Activated CD8-positive, alpha-beta T cell treated with anti-CD3 and anti-CD28 coated beads for 36 hours (primary cell): ENCODE measurements around the gene IDUA. TPM values are rescaled to one million over a fixed set of nuclear protein-coding genes. Genes with fewer than 3 reads are reported as not detected.

Experiments used
- ATAC-seq: fragments of 200-7000 bp; cut with Tn5 transposase; one replicate; pipeline ENCODE4 v1.10.0; 2021; ENCODE audit warnings: mild to moderate bottlenecking, moderate library complexity
- CTCF ChIA-PET: fragments of 350-600 bp; sonication (Branson Sonifier 250); formaldehyde crosslinking; loops from one replicate; lab custom pipeline; 2021; ENCODE audit warnings: antibody characterized with exemption; lab: Charles Lee
- POLR2A ChIA-PET: fragments of 350-600 bp; sonication (Branson Sonifier 250); formaldehyde crosslinking; loops from one replicate; lab custom pipeline; 2021; ENCODE audit warnings: antibody characterized with exemption; lab: Charles Lee
- DNase-seq: peaks from one replicate; pipeline ENCODE4 v3.0.0-alpha.2; 2020
- H3K27ac Mint-ChIP-seq: one replicate; pipeline ENCODE4 v1.8.0; 2021; ENCODE audit warnings: mild to moderate bottlenecking, mixed read lengths
- H3K27me3 Mint-ChIP-seq: one replicate; pipeline ENCODE4 v1.8.0; 2021; ENCODE audit warnings: mixed read lengths
- H3K36me3 Mint-ChIP-seq: one replicate; pipeline ENCODE4 v1.8.0; 2021; ENCODE audit warnings: low read depth, mixed read lengths
- H3K4me1 Mint-ChIP-seq: one replicate; pipeline ENCODE4 v1.8.0; 2021; ENCODE audit warnings: low read depth, mixed read lengths
- H3K4me3 Mint-ChIP-seq: one replicate; pipeline ENCODE4 v1.8.0; 2021; ENCODE audit warnings: mild to moderate bottlenecking, moderate library complexity, mixed read lengths
- H3K9me3 Mint-ChIP-seq: one replicate; pipeline ENCODE4 v1.8.0; 2021; ENCODE audit warnings: mixed read lengths
- CTCF ChIP-seq: fragments of 200-600 bp; IDR thresholded peaks from one replicate; pipeline ENCODE4 v1.8.0; 2022; ENCODE audit warnings: antibody characterized with exemption, mild to moderate bottlenecking
- intact Hi-C: fragments of 100-400 bp; cut with micrococcal nuclease; formaldehyde crosslinking; loops from one replicate; pipeline ENCODE4 v1.10.0; 2022
- total RNA-seq, 2 experiments: library from RNA; stranded (reverse); gene quantifications; one replicate each; pipeline ENCODE4 v1.2.3, GENCODE V29; 2021

The IDUA gene
- total RNA-seq, 2 experiments from 2014 or later = 4.8 to 5.4 TPM

GRCh38 chr4:961351-962230 lies 25.3 kb upstream of the IDUA start:
- Mint-ChIP-seq H3K27me3 (no peaks in the 10 kb centered on the region), H3K9me3 (no peaks in the 10 kb centered on the region), H3K4me1 (no peaks in the 10 kb centered on the region), H3K27ac (no peak overlapping the region), H3K4me3 (no peak overlapping the region), H3K36me3 (no peaks in the 10 kb centered on the region)
- intact Hi-C loops = no loop called here
- DNase-seq (no peak), ATAC-seq (no peak)
- POLR2A ChIA-PET = interaction anchor here (0.5 to 0.6 kb wide), 2 partner anchors 142 to 912 kb away, joined by 3 read pairs; no protein-coding TSS in a partner anchor
- CTCF ChIA-PET = no interaction called here
- TF ChIP-seq CTCF = no peak

DNA sequence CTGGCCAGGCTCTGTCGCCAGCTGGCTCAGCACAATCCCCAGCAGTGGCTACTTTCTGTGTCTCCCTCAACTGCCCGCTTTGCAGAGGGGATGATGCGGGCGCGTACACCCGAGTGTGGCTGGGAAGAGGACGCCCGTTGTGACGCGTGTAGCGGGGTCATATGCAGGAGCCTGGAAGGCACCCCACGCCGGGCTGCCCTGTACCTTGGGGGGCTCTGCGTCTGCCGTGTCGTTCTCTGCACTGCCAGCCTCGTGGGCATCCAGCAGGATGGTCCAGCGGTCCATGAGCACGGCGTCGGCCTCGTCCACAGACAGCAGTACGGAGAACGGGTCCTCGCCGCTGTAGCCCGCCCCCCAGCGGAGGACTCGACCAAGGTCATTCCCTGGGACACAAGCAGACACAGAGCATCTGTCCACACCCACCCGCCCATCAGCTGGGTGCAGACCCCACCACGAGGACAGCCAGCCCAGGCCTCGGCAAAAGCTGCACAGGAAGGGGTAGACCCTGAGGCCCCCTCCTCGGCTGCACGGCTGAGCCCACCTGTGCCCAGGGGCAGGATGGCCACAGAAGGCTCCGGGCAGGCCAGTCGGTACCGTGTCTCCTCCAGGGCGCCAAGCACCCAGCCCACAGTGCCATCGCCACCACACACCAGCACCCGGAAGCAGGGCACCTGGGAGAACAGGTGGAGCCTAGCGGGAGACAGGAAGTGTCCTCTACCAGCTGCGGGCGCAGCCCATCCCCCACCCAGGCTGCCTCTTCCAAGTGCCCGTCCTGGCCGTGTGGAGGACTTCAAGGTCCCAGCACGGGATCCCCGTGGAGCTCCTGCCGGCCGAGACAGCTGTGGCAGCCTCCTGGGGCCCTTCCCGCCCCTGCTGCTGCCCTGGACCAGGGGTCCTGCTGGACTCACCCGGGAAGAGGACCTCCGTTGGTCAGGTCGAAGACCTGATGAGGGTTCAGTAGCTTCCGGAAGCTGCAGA lies 24.3 kb upstream of the IDUA start:
- CTCF ChIA-PET = no interaction called here
- H3K27ac Mint-ChIP-seq = no peak overlapping the region
- ATAC-seq (no peak), DNase-seq (no peak)
- intact Hi-C loops = no loop called here
- no peak for TF ChIP-seq CTCF
- H3K9me3 Mint-ChIP-seq = no peaks in the 10 kb centered on the region
- no peaks in the 10 kb centered on the region for H3K4me1 Mint-ChIP-seq
- no peaks in the 10 kb centered on the region for H3K36me3 Mint-ChIP-seq
- H3K4me3 Mint-ChIP-seq = no peak overlapping the region
- no peaks in the 10 kb centered on the region for H3K27me3 Mint-ChIP-seq
- POLR2A ChIA-PET = interaction anchor here (0.9 to 1.5 kb wide), 3 partner anchors 10 to 29 kb away, joined by 3 to 5 read pairs (median 3); no protein-coding TSS in a partner anchor

DNA sequence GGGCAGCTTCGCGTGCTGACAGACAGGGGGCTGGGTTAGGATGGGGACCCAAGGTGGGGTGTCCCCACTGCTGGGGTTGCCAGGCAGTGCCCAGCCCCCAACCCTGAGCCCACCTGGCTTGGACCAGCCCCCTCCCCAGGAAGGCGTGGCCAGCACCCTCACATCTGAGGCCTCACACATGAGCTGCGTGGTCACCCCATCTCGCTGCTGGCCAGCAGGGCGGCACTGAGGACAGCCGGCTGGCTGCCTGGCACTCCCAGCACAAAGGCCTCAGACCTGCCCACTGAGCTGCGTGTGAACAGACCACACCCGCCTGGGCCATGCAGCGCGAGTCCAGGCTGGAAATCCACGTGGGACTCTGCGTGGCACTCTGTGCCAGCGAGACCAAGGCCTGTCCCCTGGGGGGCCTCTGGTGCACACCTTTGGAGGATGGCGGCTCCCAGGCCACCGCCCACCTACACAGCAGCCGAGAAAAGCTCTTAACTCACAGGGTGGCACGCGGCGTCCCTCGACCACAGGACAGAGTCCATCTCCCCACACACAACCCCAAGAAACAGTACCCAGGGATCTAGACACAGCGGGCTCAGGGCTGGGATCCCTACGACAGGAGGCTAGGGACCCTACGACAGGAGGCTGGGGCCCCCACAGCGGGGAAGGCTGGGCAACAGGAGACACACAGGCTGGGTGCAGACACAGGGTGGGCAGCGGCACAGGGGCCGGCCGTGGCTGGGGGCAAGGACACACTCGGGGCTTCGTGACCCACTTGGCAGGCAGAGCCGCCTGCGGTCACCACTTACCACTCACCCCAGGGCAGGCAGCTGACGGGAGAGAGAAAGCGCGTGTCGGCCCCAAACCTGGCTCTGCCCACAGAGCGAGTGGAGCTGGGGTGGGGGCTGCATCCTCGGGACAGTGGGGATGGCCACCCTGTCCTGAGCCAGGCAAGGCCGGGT lies 23.3 kb upstream of the IDUA start:
- H3K9me3 Mint-ChIP-seq = no peaks in the 10 kb centered on the region
- ATAC-seq (no peak), DNase-seq (no peak)
- intact Hi-C loops = no loop called here
- no peak overlapping the region for H3K27ac Mint-ChIP-seq
- no peaks in the 10 kb centered on the region for H3K36me3 Mint-ChIP-seq
- no peaks in the 10 kb centered on the region for H3K27me3 Mint-ChIP-seq
- no peak for TF ChIP-seq CTCF
- ChIA-PET CTCF (no interaction called here), POLR2A (interaction anchor here (0.9 to 1.5 kb wide), 3 partner anchors 9 to 30 kb away, joined by 3 to 5 read pairs (median 3); no protein-coding TSS in a partner anchor)
- no peaks in the 10 kb centered on the region for H3K4me1 Mint-ChIP-seq
- H3K4me3 Mint-ChIP-seq = no peak overlapping the region

DNA sequence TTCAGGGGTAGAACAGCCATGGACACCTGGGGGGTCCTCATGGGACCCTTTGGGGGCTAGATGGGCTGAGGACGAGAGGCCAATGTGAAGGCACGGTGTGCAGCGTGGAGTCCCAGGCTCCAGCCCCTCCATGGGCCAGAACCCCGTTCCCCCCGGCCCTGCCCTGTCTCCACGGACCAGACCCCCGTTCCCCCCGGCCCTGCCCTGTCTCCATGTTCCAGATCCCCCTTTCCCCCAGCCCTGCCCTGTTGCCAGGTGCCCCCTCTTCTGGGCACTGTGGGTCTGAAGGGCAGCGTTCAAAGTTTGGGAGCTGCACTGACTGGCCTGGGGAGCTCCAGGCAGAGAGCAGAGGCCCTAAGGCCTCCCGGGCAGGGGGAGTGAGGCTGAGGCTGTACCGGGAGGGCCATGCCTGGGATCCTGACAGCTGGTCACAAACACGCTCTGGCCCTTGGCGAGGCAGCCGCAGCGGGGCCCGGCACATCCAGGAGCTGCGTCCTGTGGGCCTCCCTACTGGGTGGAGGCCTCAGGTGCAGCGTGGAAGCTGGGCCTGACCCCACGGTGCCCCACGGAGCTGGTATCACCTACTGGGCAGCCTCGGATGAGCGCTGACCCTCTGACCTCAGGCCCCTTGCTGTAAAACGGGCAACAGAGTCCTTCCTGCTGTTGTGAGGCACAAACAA lies 22.4 kb upstream of the IDUA start:
- ATAC-seq (no peak), DNase-seq (no peak)
- H3K36me3 Mint-ChIP-seq = no peaks in the 10 kb centered on the region
- no peaks in the 10 kb centered on the region for H3K4me1 Mint-ChIP-seq
- H3K27ac Mint-ChIP-seq = no peak overlapping the region
- H3K4me3 Mint-ChIP-seq = no peak overlapping the region
- ChIA-PET POLR2A (no interaction called here), CTCF (no interaction called here)
- intact Hi-C loops = no loop called here
- no peaks in the 10 kb centered on the region for H3K9me3 Mint-ChIP-seq
- no peaks in the 10 kb centered on the region for H3K27me3 Mint-ChIP-seq
- no peak for TF ChIP-seq CTCF
